Measurements from ENCODE around the gene CRIP2.

The CRIP2 gene

GRCh38 chr14:105449276-105450122 lies 25.1 kb upstream of the CRIP2 start:
- H3K4me3 ChIP-seq (ENCODE audit: low read length) = no peak overlapping the region
- no peaks in the 10 kb centered on the region for H3K27me3 ChIP-seq (ENCODE audit: low read depth, low read length)
- H3K79me2 ChIP-seq (ENCODE audit: low read length) = peaks cover 19% of the 10 kb centered on the region; the same call in 1 of the 2 replicates
- H3K36me3 ChIP-seq (replicated peaks; ENCODE audit: low read depth, low read length) = peaks cover 23% of the 10 kb centered on the region
- H3K4me1 ChIP-seq (ENCODE audit: low read length) = no peaks in the 10 kb centered on the region
- H3K9me3 ChIP-seq (ENCODE audit: insufficient read depth, low read length) = no peaks in the 10 kb centered on the region
- no peak overlapping the region for H3K4me2 ChIP-seq (ENCODE audit: low read length)
- H2AFZ ChIP-seq (ENCODE audit: low read depth, low read length) = no peak overlapping the region
- H3K9ac ChIP-seq (ENCODE audit: low read length) = no peak overlapping the region
- TF ChIP-seq EZH2phosphoT487 (IDR thresholded peaks at IDR 0.05; ENCODE audit: low read depth) (no peak), CTCF (IDR thresholded peaks at IDR 0.05; ENCODE audit: low read depth, low read length) (no peak)
- H3K27ac ChIP-seq (ENCODE audit: low read length) = no peak overlapping the region
- 0 out of 2 replicates have a peak, but pooled peaks cover 15% of the 10 kb centered on the region for H4K20me1 ChIP-seq (ENCODE audit: insufficient read depth, low read length)

GRCh38 chr14:105450123-105450505 lies 24.5 kb upstream of the CRIP2 start:
- 0 out of 2 replicates have a peak, but pooled peaks cover 15% of the 10 kb centered on the region for H4K20me1 ChIP-seq (ENCODE audit: insufficient read depth, low read length)
- TF ChIP-seq CTCF (IDR thresholded peaks at IDR 0.05; ENCODE audit: low read depth, low read length) = no peak
- TF ChIP-seq EZH2phosphoT487 (IDR thresholded peaks at IDR 0.05; ENCODE audit: low read depth) = no peak

GRCh38 chr14:105450864-105451720 lies 23.5 kb upstream of the CRIP2 start:
- no peak overlapping the region for H3K9ac ChIP-seq (ENCODE audit: low read length)
- H3K79me2 ChIP-seq (ENCODE audit: low read length) = peaks cover 15% of the 10 kb centered on the region; the same call in 1 of the 2 replicates
- H4K20me1 ChIP-seq (ENCODE audit: insufficient read depth, low read length) = 0 out of 2 replicates have a peak, but pooled peaks cover 15% of the 10 kb centered on the region
- H3K27me3 ChIP-seq (ENCODE audit: low read depth, low read length) = no peaks in the 10 kb centered on the region
- H3K9me3 ChIP-seq (ENCODE audit: insufficient read depth, low read length) = no peaks in the 10 kb centered on the region
- H3K4me1 ChIP-seq (ENCODE audit: low read length) = no peaks in the 10 kb centered on the region
- H3K4me2 ChIP-seq (ENCODE audit: low read length) = no peak overlapping the region
- H2AFZ ChIP-seq (ENCODE audit: low read depth, low read length) = no peak overlapping the region
- no peak overlapping the region for H3K4me3 ChIP-seq (ENCODE audit: low read length)
- TF ChIP-seq EZH2phosphoT487 (IDR thresholded peaks at IDR 0.05; ENCODE audit: low read depth) (no peak), CTCF (IDR thresholded peaks at IDR 0.05; ENCODE audit: low read depth, low read length) (no peak)
- H3K36me3 ChIP-seq (replicated peaks; ENCODE audit: low read depth, low read length) = peaks cover 30% of the 10 kb centered on the region
- H3K27ac ChIP-seq (ENCODE audit: low read length) = no peak overlapping the region

More at GRCh38 chr14:105450123-105450505, 24.5 kb upstream of the CRIP2 start:
- no peak overlapping the region for H3K4me2 ChIP-seq (ENCODE audit: low read length)
- H3K9me3 ChIP-seq (ENCODE audit: insufficient read depth, low read length) = no peaks in the 10 kb centered on the region
- H3K27me3 ChIP-seq (ENCODE audit: low read depth, low read length) = no peaks in the 10 kb centered on the region
- no peaks in the 10 kb centered on the region for H3K4me1 ChIP-seq (ENCODE audit: low read length)
- no peak overlapping the region for H2AFZ ChIP-seq (ENCODE audit: low read depth, low read length)
- H3K36me3 ChIP-seq (replicated peaks; ENCODE audit: low read depth, low read length) = peaks cover 24% of the 10 kb centered on the region
- H3K27ac ChIP-seq (ENCODE audit: low read length) = no peak overlapping the region
- H3K79me2 ChIP-seq (ENCODE audit: low read length) = peaks cover 19% of the 10 kb centered on the region; the same call in 1 of the 2 replicates
- no peak overlapping the region for H3K9ac ChIP-seq (ENCODE audit: low read length)
- no peak overlapping the region for H3K4me3 ChIP-seq (ENCODE audit: low read length)

GRCh38 chr14:105452963-105453362 lies 21.7 kb upstream of the CRIP2 start:
- Histone ChIP-seq H3K79me2 (ENCODE audit: low read length) (no peaks in the 10 kb centered on the region; the same call in 1 of the 2 replicates), H3K4me2 (ENCODE audit: low read length) (no peak overlapping the region), H3K9ac (ENCODE audit: low read length) (no peak overlapping the region), H3K36me3 (replicated peaks; ENCODE audit: low read depth, low read length) (peaks cover 26% of the 10 kb centered on the region), H2AFZ (ENCODE audit: low read depth, low read length) (no peak overlapping the region), H3K27me3 (ENCODE audit: low read depth, low read length) (no peaks in the 10 kb centered on the region), H3K9me3 (ENCODE audit: insufficient read depth, low read length) (no peaks in the 10 kb centered on the region), H3K4me3 (ENCODE audit: low read length) (no peak overlapping the region), H3K27ac (ENCODE audit: low read length) (no peak overlapping the region), H4K20me1 (ENCODE audit: insufficient read depth, low read length) (0 out of 2 replicates have a peak, but pooled peaks cover 14% of the 10 kb centered on the region), H3K4me1 (ENCODE audit: low read length) (no peaks in the 10 kb centered on the region)
- TF ChIP-seq CTCF (IDR thresholded peaks at IDR 0.05; ENCODE audit: low read depth, low read length) (no peak), EZH2phosphoT487 (IDR thresholded peaks at IDR 0.05; ENCODE audit: low read depth) (no peak)

Data from OCI-LY3 (cell line).